SJSA1 (cell line): ENCODE data around the gene FOXD2. TPM values are rescaled to one million over a fixed set of nuclear protein-coding genes. Genes with fewer than 3 reads are reported as not detected.

Source experiments
- DNase-seq, 2 experiments: peaks; one replicate each; pipeline ENCODE4 v3.0.0-alpha.2; 2015 to 2020; ENCODE audit warnings: low spot score in 2 of 2, low read depth in 1 of 2
- H3K27ac ChIP-seq: fragments of 250-450 bp; sonication (Bioruptor Pico); 2 replicates; pipeline ENCODE4 v1.5.1; 2020; ENCODE audit warnings: mild to moderate bottlenecking, moderate library complexity
- H3K27me3 ChIP-seq: fragments of 250-450 bp; sonication (Bioruptor Pico); replicated peaks from 2 replicates; pipeline ENCODE4 v1.5.1; 2020; ENCODE audit warnings: mild to moderate bottlenecking, moderate library complexity
- H3K36me3 ChIP-seq: fragments of 250-450 bp; sonication (Bioruptor Pico); 2 replicates; pipeline ENCODE4 v1.5.1; 2020; ENCODE audit warnings: mild to moderate bottlenecking
- H3K4me1 ChIP-seq: fragments of 250-450 bp; sonication (Bioruptor Pico); replicated peaks from 2 replicates; pipeline ENCODE4 v1.6.1; 2021; ENCODE audit warnings: mild to moderate bottlenecking
- H3K4me3 ChIP-seq: fragments of 250-450 bp; sonication (Bioruptor Pico); 2 replicates; pipeline ENCODE4 v1.5.1; 2020; ENCODE audit warnings: mild to moderate bottlenecking
- H3K9me3 ChIP-seq: fragments of 250-450 bp; sonication (Bioruptor Pico); replicated peaks from 2 replicates; pipeline ENCODE4 v1.5.1; 2020; ENCODE audit warnings: mild to moderate bottlenecking
- total RNA-seq: library from RNA; depleted of rRNA; stranded (reverse); fragments of >200 nt; shearing (Covaris generic); gene quantifications from 2 replicates; pipeline ENCODE4 v1.2.3, GENCODE V29; 2014

Gene FOXD2
- total RNA-seq, 1 experiment from 2014 or later: 12.9 TPM

DNA sequence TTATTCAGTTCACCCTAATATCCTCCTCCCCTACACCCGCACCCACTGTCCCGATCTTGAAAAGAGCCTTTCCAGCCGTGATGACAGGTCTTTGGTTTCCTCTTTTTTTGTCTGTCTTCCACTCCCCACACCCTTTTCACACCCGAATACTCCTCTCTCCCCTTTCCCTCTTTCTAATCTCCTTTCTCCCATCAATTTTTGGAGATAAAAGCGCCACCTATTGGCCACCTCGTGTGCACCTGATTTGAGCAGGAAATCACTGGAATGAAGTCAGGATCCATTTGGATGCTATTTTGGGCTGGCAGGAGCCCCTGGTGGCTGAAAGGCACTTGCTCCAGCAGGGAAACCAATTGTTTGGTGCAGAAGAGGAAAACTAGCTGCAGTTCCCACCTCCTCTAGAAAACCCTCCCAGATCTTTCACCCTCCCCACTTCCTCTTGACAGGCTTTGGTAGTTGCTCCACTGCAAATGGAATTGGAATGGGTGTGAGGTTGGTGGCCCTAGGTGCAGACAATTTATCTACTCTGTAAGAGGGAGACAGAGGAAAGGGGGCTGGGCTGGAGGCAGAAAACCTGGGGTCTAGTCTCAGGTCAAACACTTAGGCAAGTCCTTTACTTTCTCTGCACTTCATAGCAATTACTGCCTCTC is 13.4 kb upstream of the FOXD2 start:
- peaks cover 27% of the 10 kb centered on the region for H3K4me1 ChIP-seq
- peak in 1 of 2 experiments; percentile 72 for DNase-seq
- no peaks in the 10 kb centered on the region for H3K9me3 ChIP-seq
- no peak overlapping the region for H3K4me3 ChIP-seq
- H3K27me3 ChIP-seq: no peaks in the 10 kb centered on the region
- peaks cover 68% of the 10 kb centered on the region for H3K36me3 ChIP-seq
- no peak overlapping the region for H3K27ac ChIP-seq

DNA sequence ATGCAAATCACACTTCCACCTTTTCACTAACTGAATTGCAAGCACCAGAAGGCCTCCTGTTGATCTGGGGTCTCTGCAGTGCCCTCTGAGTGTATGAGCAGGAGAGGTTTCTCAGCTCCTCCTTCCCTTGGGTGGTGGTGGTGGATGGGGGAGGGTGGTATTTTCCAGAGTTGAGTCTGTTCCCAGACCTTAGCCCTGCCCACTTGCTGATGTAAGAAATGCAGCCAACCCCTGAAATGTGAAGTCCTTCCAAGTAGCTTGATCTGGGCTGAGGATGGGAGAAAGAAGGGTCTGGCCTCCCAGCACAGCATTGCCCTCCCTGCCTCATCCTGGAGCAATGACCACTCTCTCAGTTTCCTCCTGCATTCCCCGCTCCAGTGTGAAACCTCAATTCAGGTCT is 6.3 kb upstream of the FOXD2 start:
- DNase-seq: peak in 1 of 2 experiments; percentile 68
- Histone ChIP-seq H3K36me3 (peaks cover 91% of the 10 kb centered on the region), H3K9me3 (no peaks in the 10 kb centered on the region), H3K4me1 (peaks cover 80% of the 10 kb centered on the region), H3K27ac (no peak overlapping the region; the same call in 1 of the 2 replicates), H3K27me3 (no peaks in the 10 kb centered on the region), H3K4me3 (no peak overlapping the region)

DNA sequence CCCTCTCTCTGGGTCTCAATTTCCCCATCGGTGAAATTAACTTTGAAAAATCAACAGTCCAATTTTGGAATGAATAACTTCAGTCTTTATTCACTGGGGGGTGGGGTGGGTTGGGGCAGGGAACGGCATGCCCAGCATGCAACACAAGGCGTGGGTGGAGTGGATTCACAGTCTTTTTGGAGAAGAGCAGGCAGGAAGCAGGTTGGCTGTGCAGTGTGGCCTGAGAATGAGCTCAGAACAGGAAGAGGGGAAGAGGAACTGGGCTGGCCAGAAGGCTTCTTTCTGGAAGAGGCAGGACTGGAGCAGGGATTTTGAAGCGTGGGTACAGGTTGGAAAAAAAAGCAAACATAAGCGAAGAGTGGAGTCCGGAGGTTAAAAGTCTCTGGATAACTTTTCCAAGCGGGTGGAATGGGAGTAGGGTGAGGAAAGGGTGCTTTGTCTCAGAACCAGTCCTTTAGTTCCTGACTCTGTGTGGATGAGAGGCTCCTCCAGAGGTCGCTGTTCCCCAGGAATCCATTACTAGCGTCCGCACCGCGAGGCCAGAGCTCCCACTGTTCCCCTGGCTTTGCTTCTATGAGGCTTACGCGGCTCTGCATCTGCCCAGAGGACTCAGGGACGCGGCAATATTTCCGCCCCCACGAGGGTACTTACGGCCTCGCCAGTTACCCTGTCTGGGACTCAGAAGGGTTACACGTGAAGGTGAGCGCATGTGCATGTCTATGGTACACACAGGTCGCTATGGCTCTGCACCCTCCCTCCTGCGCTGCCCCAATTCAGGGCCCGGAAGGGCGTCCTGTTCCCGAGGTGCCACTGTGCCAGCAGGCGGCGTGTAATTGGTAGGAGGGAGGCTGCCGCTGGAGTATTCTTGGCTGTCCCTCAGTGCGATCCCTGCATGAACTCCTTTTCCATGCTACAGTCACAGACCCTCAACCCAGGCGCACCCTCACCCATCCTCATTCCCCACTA is 5.5 kb upstream of the FOXD2 start:
- DNase-seq: peak; percentile 90 to 93
- no peaks in the 10 kb centered on the region for H3K9me3 ChIP-seq
- H3K4me1 ChIP-seq: peaks cover 80% of the 10 kb centered on the region
- H3K27me3 ChIP-seq: no peaks in the 10 kb centered on the region
- peaks cover 91% of the 10 kb centered on the region for H3K36me3 ChIP-seq
- peak overlapping the region; percentile 69 for H3K27ac ChIP-seq
- peak overlapping the region; percentile 36 for H3K4me3 ChIP-seq

DNA sequence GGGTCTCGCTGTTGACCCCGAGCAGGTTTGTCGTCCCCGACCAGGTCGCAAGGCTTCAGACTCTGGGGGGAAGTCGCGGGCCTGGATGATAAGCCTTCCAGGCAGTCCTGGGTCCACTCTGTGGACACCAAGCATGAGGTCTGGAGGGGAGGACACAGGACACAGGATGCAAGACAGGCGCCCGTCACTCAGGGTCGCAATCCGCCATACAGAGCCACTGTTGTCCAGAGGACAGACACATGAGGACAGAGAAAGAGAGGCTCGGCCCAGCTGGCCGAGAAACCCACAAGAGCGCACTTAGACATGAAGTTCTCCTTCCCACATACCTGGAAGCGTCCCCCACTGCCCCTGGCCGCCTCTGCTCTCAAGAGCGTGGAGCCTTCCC is 4.8 kb upstream of the FOXD2 start:
- Histone ChIP-seq H3K4me3 (peak overlapping the region; percentile 36), H3K9me3 (no peaks in the 10 kb centered on the region), H3K27me3 (no peaks in the 10 kb centered on the region), H3K27ac (peak overlapping the region; percentile 69), H3K36me3 (peaks cover 87% of the 10 kb centered on the region), H3K4me1 (peaks cover 74% of the 10 kb centered on the region)
- no peak for DNase-seq

DNA sequence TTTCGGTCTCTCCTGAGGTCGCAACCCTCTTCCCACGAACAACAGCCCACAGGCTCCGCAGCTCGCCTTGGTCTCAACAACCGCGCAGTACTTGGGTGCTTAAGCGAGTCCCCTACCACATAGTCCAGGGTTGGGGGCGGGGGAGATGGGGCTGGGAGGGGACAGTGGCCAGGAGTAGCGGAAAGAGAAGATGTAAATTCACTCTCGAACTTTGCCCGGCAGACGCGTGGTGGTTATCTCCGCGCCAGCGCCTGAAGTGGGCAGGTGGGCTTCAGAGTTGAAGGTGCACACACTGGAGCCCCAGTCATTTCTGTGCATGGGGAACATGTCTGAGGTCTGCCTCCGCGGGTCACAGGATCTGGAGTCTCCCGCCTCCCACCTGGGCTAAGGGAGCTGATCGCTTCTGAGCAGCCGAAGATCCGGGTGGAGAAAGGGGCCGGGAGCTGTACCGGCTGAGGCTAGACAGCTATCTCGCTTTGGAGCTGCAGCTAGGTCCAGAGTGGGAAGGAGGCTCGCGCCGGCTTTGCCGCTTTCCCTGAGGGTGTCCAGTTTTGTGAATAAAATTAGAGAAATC is 4.3 kb upstream of the FOXD2 start:
- peaks cover 69% of the 10 kb centered on the region for H3K4me1 ChIP-seq
- DNase-seq: no peak
- H3K36me3 ChIP-seq: peaks cover 83% of the 10 kb centered on the region
- peak overlapping the region; percentile 69 for H3K27ac ChIP-seq
- no peaks in the 10 kb centered on the region for H3K9me3 ChIP-seq
- H3K4me3 ChIP-seq: peak overlapping the region; percentile 36
- H3K27me3 ChIP-seq: no peaks in the 10 kb centered on the region

DNA sequence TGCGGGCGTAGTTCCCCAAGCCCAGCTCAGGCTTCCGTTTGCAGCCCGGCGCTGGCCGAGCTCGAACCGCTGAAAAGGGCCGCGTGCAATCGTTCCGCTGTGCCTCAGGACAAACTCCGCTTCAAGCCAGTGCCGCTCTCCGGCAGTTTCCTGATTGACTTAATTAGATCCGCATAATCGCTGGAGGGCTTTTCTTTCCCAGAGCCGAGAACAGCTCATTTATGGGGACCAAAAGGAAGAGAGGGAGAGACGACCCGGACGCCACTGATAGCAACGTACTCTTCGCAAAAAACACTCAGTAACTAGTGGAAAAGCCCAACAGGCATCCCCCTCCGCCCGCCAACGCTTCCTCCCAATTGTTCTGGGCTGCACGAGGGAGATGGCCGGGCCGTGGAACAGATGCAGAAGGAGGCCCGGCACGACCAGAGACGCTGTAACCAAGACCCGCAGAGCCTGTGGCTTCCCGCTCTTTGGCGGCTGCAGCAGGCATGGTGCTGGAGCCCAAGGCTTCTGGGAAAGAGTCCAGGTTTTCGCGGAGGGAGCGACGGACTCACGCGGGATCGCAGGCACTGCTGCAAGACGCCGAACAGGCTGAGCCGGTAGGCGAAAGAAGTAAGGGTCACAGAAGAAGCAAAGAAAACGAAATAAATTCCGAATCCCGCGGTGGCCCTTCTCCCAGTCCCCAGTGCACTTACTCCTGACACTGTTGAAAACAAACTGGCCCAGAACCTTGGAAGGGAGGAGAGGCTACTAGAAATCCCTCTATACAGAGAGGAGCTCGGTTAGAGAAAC is 3.6 kb upstream of the FOXD2 start:
- DNase-seq: peak in 1 of 2 experiments; percentile 76
- Histone ChIP-seq H3K27ac (peak overlapping the region; percentile 69), H3K4me1 (peaks cover 62% of the 10 kb centered on the region), H3K4me3 (peak overlapping the region; percentile 36), H3K36me3 (peaks cover 83% of the 10 kb centered on the region), H3K27me3 (no peaks in the 10 kb centered on the region), H3K9me3 (no peaks in the 10 kb centered on the region)

DNA sequence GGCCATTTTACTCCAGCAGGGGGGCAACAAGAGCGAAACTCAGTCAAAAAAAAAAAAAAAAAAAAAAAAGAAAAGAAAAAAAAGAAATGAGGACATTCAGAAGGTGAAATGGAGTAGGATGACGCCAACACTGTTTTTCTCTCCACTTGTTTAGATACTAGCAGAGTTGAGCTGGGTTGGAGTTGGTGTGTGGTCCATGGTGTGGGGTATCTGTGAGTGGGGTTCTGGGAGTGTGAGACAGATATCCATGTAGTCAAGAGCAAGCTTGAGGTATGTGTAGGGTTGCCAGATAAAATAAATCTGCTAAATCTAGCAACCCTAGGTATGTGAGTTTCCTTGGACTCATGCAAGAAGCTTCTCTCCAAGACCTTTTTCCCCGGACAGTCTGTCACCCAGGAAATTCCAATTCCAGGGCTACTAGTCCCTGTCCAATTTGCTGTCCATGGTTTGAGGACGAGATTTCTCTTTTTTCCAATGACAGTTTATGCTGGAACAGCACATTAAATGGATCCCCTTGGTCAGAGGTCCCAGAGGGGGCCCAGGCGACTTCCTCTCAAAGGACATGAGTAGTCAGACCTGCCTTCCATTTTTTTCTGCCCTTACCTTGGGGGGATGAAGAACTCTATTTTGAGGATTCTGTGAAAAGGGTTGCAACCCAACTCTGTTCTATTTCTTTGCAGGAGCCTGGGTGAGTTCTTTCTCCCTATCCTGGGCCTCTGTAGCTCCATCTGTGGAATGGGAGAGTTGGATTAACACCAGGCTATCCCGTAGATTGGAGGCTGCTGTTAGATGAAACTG is 2.1 kb upstream of the FOXD2 start:
- peak; percentile 97 to 98 for DNase-seq
- Histone ChIP-seq H3K27me3 (no peaks in the 10 kb centered on the region), H3K4me1 (peaks cover 50% of the 10 kb centered on the region), H3K36me3 (peaks cover 83% of the 10 kb centered on the region), H3K9me3 (no peaks in the 10 kb centered on the region), H3K4me3 (peak overlapping the region; percentile 95), H3K27ac (peak overlapping the region; percentile 89)

DNA sequence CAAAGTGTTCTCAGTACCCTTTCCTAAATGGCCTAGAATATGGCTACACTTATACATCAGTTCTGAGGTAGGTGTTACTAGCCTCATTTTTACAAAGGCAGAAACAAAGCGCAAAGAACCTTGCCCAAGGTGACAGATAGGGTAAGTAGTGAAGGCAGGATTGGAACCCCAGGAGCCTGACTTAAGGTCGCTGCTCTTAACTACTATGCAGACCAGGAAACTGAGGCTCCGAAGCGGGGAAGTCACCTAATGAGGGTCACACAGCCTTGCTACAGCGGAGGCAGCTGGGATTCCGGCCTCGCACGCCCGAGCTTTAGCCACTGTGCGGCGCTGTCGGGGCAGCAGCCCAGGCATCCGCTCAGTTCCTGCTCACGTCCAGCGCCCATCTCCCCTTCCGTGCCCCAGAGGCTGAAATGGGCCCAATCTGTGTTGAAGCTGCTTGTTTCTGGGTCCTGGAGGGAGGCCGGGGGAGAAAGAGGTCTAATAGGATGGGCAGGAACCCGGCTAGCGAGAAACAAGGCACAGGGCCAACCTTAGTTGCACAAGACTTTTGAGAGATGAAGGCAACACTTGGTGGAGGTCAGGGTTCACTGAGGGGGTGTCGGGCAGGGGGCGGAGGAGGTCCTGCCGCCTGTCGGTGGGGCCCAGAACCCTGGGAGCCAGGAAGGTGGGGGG is 1.4 kb upstream of the FOXD2 start:
- H3K36me3 ChIP-seq: peaks cover 81% of the 10 kb centered on the region
- no peaks in the 10 kb centered on the region for H3K27me3 ChIP-seq
- H3K9me3 ChIP-seq: no peaks in the 10 kb centered on the region
- DNase-seq: peak; percentile 84
- peaks cover 44% of the 10 kb centered on the region for H3K4me1 ChIP-seq
- peak overlapping the region; percentile 89 for H3K27ac ChIP-seq
- H3K4me3 ChIP-seq: peak overlapping the region; percentile 95

DNA sequence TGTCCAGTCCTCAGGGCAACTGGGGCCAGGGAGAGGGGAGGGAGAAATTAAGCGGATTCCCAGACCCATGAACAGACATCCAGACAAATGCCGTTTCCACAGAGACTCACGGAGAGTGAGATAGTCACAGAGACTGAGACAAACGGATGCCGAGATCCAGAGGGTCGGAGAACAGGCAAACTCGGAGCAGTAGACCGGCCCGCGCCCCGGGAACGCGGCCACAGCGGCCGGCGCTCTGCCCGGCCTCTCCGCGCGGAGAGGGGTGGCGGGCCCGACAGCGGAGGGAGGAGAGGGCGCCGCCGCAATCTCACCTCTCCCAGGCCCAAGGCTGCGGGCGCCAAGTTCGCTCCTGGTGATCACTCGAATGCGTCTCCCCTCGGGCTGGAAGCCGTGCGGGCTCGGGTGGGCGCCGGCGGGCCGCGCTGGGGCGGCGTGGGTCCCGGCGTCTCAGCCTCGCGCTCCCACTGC is 831 bp upstream of the FOXD2 start:
- peak overlapping the region; percentile 89 for H3K27ac ChIP-seq
- no peaks in the 10 kb centered on the region for H3K9me3 ChIP-seq

DNA sequence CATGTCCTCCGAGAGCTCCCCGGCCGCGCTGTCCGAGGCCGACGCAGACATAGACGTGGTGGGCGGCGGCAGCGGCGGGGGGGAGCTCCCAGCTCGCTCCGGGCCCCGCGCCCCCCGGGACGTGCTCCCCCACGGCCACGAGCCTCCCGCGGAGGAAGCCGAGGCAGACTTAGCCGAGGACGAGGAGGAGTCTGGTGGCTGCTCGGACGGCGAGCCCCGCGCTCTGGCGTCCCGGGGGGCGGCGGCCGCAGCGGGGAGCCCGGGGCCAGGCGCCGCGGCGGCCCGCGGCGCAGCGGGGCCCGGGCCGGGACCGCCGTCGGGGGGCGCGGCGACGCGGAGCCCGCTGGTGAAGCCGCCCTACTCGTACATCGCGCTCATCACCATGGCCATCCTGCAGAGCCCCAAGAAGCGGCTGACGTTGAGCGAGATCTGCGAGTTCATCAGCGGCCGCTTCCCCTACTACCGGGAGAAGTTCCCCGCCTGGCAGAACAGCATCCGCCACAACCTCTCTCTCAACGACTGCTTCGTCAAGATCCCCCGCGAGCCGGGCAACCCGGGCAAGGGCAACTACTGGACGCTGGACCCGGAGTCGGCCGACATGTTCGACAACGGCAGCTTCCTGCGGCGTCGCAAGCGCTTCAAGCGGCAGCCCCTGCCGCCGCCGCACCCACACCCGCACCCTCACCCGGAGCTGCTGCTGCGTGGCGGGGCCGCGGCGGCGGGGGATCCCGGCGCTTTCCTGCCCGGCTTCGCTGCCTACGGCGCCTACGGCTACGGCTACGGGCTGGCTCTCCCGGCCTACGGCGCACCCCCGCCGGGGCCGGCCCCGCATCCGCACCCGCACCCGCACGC is 547 bp downstream of the FOXD2 start:
- peak in 1 of 2 experiments; percentile 69 for DNase-seq
- Histone ChIP-seq H3K9me3 (no peaks in the 10 kb centered on the region), H3K36me3 (peaks cover 74% of the 10 kb centered on the region), H3K27me3 (no peaks in the 10 kb centered on the region), H3K4me3 (peak overlapping the region; percentile 95), H3K4me1 (peaks cover 44% of the 10 kb centered on the region), H3K27ac (peak overlapping the region; percentile 89)

More for the DNA sequence above, 831 bp upstream of the FOXD2 start:
- Histone ChIP-seq H3K36me3 (peaks cover 81% of the 10 kb centered on the region), H3K27me3 (no peaks in the 10 kb centered on the region), H3K4me3 (peak overlapping the region; percentile 95), H3K4me1 (peaks cover 44% of the 10 kb centered on the region)
- DNase-seq: no peak

DNA sequence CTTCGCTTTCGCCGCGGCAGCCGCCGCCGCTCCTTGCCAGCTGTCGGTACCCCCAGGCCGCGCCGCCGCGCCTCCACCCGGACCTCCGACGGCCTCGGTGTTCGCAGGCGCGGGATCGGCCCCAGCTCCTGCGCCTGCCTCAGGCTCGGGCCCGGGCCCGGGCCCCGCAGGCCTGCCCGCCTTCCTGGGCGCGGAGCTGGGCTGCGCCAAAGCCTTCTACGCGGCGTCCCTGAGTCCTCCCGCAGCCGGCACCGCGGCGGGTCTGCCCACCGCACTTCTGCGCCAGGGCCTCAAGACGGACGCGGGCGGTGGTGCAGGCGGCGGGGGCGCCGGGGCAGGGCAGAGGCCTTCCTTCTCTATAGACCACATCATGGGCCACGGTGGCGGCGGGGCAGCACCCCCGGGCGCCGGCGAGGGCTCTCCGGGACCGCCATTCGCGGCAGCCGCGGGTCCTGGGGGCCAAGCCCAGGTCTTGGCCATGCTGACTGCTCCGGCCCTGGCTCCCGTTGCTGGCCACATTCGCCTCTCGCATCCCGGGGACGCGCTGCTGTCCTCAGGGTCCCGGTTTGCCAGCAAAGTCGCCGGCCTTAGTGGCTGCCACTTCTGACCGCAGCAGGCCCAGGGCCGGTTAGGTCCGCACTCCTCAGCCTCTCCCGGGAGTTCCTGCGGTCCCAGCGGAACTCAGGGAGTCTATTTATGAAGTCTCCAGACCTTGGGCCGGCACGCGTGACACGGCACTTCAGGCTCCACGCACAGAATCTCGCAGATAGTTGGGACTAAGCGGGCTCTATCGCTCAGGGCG is 1.4 kb downstream of the FOXD2 start:
- H3K36me3 ChIP-seq: peaks cover 66% of the 10 kb centered on the region
- DNase-seq: peak in 1 of 2 experiments; percentile 73

More for the DNA sequence above, 1.4 kb downstream of the FOXD2 start:
- H3K27me3 ChIP-seq: no peaks in the 10 kb centered on the region
- no peaks in the 10 kb centered on the region for H3K9me3 ChIP-seq
- peak overlapping the region; percentile 95 for H3K4me3 ChIP-seq
- H3K27ac ChIP-seq: peak overlapping the region; percentile 89
- H3K4me1 ChIP-seq: peaks cover 39% of the 10 kb centered on the region
